ENCODE results near the gene SLC27A4.
"Not testable (repeated sequence)": the region's sequence is repeated elsewhere in the genome, so short reads cannot be mapped to it uniquely, and the experiment has no call there.

SLC27A4 gene

GRCh38 chr9:128324401-128324800 lies 15.9 kb upstream of the SLC27A4 start:
- no peak for DNase-seq (ENCODE audit: low read depth)

GRCh38 chr9:128325629-128326028 lies 14.7 kb upstream of the SLC27A4 start:
- no peak for DNase-seq (ENCODE audit: low read depth)

DNA sequence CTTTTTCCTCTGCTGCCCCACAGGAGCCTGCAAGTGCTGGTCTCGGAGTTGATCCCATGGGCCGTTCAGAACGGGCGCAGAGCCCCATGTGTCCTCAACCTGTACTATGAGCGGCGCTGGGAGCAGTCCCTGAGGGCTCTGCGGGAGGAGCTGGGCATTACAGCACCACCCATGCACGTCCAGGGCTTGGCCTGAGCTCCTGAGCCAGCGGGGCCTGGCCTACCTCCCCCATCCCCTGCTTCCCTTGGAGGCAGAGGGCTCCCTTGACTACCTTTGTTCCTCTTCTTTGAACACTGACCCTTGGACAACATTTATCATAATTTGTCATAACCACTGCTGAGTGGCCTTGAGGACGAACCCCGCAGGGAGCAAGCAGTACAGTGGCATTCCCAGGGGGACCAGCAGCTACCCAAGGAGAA lies 6.9 kb upstream of the SLC27A4 start:
- DNase-seq (ENCODE audit: low read depth) = no peak

DNA sequence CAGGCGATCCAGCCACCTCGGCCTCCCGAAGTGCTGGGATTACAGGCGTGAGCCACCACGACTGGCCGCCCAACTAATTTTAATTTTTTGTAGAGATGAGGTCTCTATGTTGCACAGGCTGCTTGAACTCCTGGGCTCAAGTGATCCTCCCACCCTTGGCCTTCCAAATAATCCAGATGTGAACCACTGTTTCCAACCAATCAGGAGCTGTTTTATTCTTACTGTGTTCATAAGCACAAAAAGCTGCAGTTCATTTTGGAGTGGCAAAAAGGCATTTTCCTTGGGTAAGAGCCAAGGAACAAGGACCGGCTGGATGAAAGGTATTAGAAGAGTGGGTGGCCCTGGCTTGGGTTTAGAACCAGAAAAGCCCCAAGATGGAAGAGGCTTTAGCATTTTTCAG lies 5.2 kb upstream of the SLC27A4 start:
- DNase-seq (ENCODE audit: low read depth) = no peak

- DNase-seq (ENCODE audit: low read depth) = no peak
Measured at GRCh38 chr9:128335914-128336313, 4.4 kb upstream of the SLC27A4 start.

GRCh38 chr9:128337936-128338335 lies 2.4 kb upstream of the SLC27A4 start:
- DNase-seq (ENCODE audit: low read depth) = no peak

- not testable (repeated sequence) for DNase-seq (ENCODE audit: low read depth)
Measured at GRCh38 chr9:128338852-128339614, 1.3 kb upstream of the SLC27A4 start.

GRCh38 chr9:128340691-128341434 lies 536 bp downstream of the SLC27A4 start:
- DNase-seq (ENCODE audit: low read depth) = no peak

DNA sequence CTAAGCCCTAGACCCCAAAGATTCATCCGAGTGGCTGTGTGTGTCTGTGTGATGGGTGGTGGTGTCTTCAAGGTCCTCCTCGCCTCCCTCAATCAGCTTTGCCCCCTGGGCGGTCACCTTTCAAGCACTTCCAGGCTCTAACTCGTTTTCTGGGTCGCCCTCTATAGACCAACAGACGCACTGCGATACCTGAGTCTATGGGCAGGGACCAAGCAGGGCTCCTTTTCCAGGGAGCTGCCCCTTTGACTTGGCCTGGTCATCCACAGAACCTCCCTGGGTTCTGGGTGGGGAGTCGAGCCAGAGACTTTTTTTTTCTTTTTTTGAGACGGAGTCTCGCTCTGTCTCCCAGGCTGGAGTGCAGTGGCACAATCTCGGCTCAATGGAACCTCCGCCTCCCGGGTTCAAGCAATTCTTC lies 1.1 kb downstream of the SLC27A4 start:
- peak; percentile 53 for DNase-seq (ENCODE audit: low read depth)

DNA sequence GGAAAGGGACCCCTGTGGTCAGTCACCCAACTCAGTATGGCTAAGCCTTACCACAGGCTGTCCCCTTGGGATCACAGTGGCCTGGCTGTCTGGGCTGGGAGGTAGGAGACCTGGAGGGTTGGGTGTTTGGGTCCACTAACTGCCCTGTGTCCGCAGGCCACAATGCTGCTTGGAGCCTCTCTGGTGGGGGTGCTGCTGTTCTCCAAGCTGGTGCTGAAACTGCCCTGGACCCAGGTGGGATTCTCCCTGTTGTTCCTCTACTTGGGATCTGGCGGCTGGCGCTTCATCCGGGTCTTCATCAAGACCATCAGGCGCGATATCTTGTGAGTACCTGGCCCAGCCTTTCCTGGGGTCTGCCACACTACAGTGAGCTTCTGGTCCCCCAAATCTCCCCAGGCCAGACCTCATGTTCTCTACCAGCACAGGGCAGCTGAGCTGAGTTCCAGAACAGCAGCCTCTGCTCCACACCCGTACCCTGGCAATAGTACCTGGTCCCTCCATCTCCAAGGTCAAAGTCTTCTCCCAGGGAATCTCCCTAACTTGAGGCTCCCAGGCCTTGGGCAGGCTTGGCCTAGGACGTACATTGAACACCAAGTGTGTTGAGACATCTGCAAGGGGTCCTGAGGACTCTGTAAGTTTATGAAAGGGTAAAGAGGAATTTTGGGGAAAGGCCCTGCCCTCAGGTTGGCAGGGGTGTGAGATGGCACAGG lies 2.8 kb downstream of the SLC27A4 start:
- DNase-seq (ENCODE audit: low read depth) = no peak

GRCh38 chr9:128343855-128344254 lies 3.5 kb downstream of the SLC27A4 start:
- DNase-seq (ENCODE audit: low read depth) = no peak

DNA sequence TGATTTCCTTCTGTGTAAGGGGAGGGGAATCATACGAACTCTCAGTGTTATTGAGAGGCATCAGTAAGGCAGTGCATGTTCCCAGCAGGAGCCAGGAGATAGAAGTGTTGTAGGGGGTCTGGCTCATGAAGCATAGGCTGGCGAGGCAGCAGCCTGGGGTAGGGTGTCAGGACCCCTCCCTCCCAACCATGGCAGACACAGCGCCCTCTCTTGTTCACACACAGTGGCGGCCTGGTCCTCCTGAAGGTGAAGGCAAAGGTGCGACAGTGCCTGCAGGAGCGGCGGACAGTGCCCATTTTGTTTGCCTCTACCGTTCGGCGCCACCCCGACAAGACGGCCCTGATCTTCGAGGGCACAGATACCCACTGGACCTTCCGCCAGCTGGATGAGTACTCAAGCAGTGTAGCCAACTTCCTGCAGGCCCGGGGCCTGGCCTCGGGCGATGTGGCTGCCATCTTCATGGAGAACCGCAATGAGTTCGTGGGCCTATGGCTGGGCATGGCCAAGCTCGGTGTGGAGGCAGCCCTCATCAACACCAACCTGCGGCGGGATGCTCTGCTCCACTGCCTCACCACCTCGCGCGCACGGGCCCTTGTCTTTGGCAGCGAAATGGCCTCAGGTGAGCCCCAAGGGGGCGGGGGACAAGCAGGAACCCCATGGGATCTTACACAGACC lies 4.7 kb downstream of the SLC27A4 start:
- DNase-seq (ENCODE audit: low read depth) = no peak

DNA sequence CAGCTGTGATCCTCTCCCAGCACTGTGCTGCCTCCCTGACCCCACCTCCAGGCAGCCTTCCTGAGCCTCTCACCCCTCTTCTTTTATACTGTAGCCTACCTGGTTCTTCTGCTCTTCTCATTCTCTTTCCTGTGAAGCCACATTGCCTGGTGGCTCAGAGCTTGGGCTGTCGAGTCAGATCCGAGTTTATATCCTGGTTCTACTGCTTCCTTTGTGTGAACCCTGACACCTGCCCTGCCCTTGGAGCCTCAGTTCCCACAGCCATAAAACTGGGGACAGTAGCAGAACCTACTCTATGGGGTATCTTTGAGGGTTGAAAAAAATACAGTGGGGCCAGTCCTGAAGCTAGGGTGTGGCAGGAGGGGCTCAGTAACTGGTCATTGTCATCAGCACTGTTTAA lies 8.8 kb downstream of the SLC27A4 start:
- DNase-seq (ENCODE audit: low read depth) = no peak

GRCh38 chr9:128349772-128350171 lies 9.4 kb downstream of the SLC27A4 start:
- DNase-seq (ENCODE audit: low read depth) = no peak

DNA sequence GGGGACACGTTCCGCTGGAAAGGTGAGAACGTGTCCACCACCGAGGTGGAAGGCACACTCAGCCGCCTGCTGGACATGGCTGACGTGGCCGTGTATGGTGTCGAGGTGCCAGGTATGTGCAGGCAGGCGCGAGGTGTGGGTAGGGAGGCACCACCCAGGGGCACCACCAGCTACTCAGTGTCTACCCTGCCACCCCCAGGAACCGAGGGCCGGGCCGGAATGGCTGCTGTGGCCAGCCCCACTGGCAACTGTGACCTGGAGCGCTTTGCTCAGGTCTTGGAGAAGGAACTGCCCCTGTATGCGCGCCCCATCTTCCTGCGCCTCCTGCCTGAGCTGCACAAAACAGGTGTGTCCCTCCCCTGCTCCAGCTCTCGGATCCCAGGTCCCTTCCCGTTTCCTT lies 15.1 kb downstream of the SLC27A4 start:
- DNase-seq (ENCODE audit: low read depth) = no peak

GRCh38 chr9:128358090-128358489 lies 17.8 kb downstream of the SLC27A4 start:
- no peak for DNase-seq (ENCODE audit: low read depth)

- no peak for DNase-seq (ENCODE audit: low read depth)
Measured at GRCh38 chr9:128358861-128359260, 18.5 kb downstream of the SLC27A4 start.

- DNase-seq (ENCODE audit: low read depth) = no peak
Measured at GRCh38 chr9:128360826-128361225, 20.5 kb downstream of the SLC27A4 start.

DNA sequence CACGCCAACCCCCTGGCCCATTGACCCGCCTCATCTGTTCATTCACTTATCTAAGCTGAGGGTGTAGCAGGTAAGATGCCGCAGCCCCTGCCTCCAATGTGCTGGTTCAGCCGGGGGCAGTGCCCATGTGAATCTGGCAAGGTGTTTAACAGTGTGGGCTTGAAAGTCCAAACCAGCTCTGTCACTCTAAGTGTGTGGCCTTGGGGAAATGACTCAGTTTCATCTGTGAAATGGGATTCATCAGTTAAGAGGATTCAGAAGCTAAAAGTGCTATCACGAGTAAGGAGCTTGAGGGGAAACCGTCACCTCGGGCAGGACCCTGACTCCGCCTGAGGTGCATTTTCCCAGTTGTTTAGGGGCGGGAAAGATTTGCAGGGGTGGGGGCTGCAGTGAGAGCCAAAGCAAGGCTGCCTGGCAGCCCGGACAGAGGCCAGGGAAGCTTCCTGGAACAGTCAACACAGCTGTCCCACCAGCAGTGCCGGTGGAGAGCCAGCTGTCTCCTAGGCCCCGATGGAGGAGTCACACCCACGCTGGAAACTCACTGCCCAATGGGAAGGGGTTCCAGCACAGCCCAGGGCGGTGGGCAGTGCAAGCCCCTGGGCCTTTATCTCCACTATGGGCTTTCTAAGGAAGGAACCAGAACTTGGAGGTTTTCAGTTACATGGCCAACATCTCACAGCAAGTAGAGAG lies 21.1 kb downstream of the SLC27A4 start:
- DNase-seq (ENCODE audit: low read depth) = no peak

- DNase-seq (ENCODE audit: low read depth) = peak; percentile 52
Measured at GRCh38 chr9:128361986-128362646, 21.8 kb downstream of the SLC27A4 start.

GRCh38 chr9:128362774-128363173 lies 22.4 kb downstream of the SLC27A4 start:
- no peak for DNase-seq (ENCODE audit: low read depth)

Measured in activated T-cell treated with anti-CD3 and anti-CD28 coated beads for 1 hour (primary cell).